GM12801 (cell line): ENCODE measurements around the gene ASB1.

ENCODE experiments used
- CTCF ChIP-seq: IDR thresholded peaks from one replicate; pipeline ENCODE4 v1.5.1; 2011; ENCODE audit warnings: control low read depth; ENCODE audit not compliant: insufficient read length; ENCODE audit errors: extremely low read depth

The ASB1 gene

GRCh38 chr2:238438856-238439849 lies 12.4 kb downstream of the ASB1 start:
- TF ChIP-seq CTCF: no peak

DNA sequence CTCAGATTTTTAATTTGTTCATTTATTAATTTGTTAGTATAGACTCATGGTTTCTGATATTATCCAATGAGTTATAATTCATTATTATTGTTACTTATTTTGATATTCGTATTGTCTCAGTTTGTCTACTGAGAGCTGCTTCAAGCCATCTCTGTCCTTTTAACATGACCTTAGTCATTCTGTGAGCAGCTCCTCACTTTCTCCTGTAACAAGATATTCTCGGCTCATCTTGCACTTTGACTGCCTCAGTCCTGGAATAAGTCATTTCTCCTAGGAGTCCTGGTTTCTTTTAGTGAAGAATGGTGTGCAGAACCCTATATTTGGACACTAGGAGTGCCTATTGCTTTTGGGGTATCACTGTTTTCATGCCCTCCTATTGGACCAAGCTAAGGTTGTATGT lies 13.2 kb downstream of the ASB1 start:
- no peak for TF ChIP-seq CTCF

DNA sequence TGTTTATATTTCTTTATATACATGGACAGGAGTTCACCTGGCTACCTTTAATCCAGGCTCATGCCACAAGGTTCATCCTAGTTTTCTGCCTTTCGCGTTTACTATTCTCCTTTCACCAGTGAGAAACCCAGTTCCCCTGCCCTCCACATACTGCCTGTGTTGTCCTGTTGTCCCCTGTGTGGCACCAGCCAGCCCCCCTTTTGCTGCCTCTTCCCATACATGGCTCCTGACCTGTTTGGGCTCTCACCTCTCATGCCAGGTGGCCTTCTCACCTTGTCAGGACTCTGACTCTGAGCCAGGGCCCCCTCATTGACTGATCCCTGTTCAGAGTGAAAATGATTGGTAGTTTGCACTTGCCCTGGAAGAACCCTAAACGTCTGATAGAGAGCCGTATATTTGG lies 13.6 kb downstream of the ASB1 start:
- no peak for TF ChIP-seq CTCF

GRCh38 chr2:238440767-238441166 lies 14.0 kb downstream of the ASB1 start:
- no peak for TF ChIP-seq CTCF

DNA sequence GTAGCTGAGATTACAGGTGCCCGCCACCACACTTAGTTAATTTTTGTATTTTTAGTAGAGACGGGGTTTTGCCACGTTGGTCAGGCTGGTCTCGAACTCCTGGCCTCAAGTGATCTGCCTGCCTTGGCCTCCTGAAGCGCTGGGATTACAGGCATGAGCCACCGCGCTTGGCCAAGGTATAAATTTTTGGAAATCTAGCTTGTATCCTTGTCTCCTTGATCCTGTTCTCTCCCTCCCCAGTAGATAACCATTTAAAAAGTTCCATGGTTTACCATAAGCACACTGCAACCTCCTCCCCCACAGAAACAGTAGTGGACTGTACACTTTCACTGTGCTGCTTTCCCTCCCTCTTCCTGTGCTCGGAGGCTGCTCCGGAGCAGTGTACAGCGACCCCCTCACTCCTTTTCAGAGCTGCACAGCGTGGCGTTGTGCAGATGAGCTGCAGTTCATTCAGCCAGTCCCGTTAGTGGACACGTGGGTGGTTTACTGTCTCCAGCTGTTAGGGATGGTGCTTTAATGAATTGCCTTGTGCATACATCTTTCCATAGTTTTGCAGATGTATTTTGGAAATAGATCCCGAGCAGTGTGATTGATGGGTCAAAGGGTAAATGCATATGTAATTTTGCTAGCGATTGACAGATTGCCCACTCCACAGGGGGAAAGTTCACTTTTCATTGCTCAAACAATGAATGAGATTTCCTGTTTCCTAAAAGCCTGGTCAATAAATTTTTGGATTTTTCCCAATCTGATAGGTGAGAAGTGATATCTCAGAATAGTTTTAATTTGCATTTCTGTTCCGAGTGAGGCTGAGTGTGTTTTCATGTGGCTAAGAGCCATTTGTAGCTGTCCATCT lies 14.8 kb downstream of the ASB1 start:
- TF ChIP-seq CTCF: no peak

- no peak for TF ChIP-seq CTCF
Measured at GRCh38 chr2:238444242-238444641, 17.5 kb downstream of the ASB1 start.
